Neural crest cell (in vitro differentiated cells): ENCODE measurements around the gene DEAF1. TPM values are rescaled to one million over a fixed set of nuclear protein-coding genes. Genes with fewer than 3 reads are reported as not detected.

Experiments
- DNase-seq: peaks from one replicate; pipeline ENCODE4 v3.0.0; 2021; ENCODE audit warnings: low read depth, mixed read lengths, low spot score
- H3K27ac Mint-ChIP-seq: one replicate; pipeline ENCODE4 v1.8.0; 2021; ENCODE audit warnings: mild to moderate bottlenecking, mixed read lengths; ENCODE audit not compliant: unreplicated experiment
- H3K27me3 Mint-ChIP-seq: 2 replicates; pipeline ENCODE4 v1.8.0; 2021; ENCODE audit warnings: low read depth, mild to moderate bottlenecking, mixed read lengths
- H3K36me3 Mint-ChIP-seq: 2 replicates; pipeline ENCODE4 v1.8.0; 2021; ENCODE audit warnings: low read depth, mild to moderate bottlenecking, mixed read lengths
- H3K4me1 Mint-ChIP-seq: 2 replicates; pipeline ENCODE4 v1.8.0; 2021; ENCODE audit warnings: mixed read lengths
- H3K4me3 Mint-ChIP-seq: one replicate; pipeline ENCODE4 v1.8.0; 2021; ENCODE audit warnings: mild to moderate bottlenecking, mixed read lengths
- H3K9me3 Mint-ChIP-seq: 2 replicates; pipeline ENCODE4 v1.8.0; 2021; ENCODE audit warnings: mixed read lengths
- CTCF ChIP-seq: fragments of 200-600 bp; sonication (generic); conservative IDR thresholded peaks from 2 replicates; pipeline ENCODE4 v1.5.0; 2021; ENCODE audit warnings: antibody characterized with exemption, mild to moderate bottlenecking
- total RNA-seq: library from RNA; stranded (reverse); gene quantifications from 2 replicates; pipeline ENCODE4 v1.2.1, GENCODE V29; 2021

The DEAF1 gene
- total RNA-seq, 1 donor from 2014 or later, result 60.9 TPM

GRCh38 chr11:723120-723883 lies 28.3 kb upstream of the DEAF1 start:
- DNase-seq, result no peak
- TF ChIP-seq CTCF, result peak; percentile 72
- peaks cover 70% of the 10 kb centered on the region for H3K27me3 Mint-ChIP-seq
- H3K4me1 Mint-ChIP-seq, result no peaks in the 10 kb centered on the region
- H3K4me3 Mint-ChIP-seq, result peak overlapping the region; percentile 54
- H3K36me3 Mint-ChIP-seq, result no peaks in the 10 kb centered on the region
- no peak overlapping the region for H3K27ac Mint-ChIP-seq
- H3K9me3 Mint-ChIP-seq, result no peaks in the 10 kb centered on the region

- H3K4me3 Mint-ChIP-seq, result no peak overlapping the region
- TF ChIP-seq CTCF, result no peak
- H3K27ac Mint-ChIP-seq, result no peak overlapping the region
- H3K27me3 Mint-ChIP-seq, result peaks cover 72% of the 10 kb centered on the region
- H3K4me1 Mint-ChIP-seq, result no peaks in the 10 kb centered on the region
- H3K9me3 Mint-ChIP-seq, result no peaks in the 10 kb centered on the region
- H3K36me3 Mint-ChIP-seq, result no peaks in the 10 kb centered on the region
- DNase-seq, result no peak
Measured at GRCh38 chr11:722346-722811, 27.4 kb upstream of the DEAF1 start.

- no peak for DNase-seq
- H3K4me1 Mint-ChIP-seq, result no peaks in the 10 kb centered on the region
- H3K4me3 Mint-ChIP-seq, result no peak overlapping the region
- H3K36me3 Mint-ChIP-seq, result no peaks in the 10 kb centered on the region
- TF ChIP-seq CTCF, result no peak
- H3K27ac Mint-ChIP-seq, result no peak overlapping the region
- H3K9me3 Mint-ChIP-seq, result no peaks in the 10 kb centered on the region
- peaks cover 69% of the 10 kb centered on the region for H3K27me3 Mint-ChIP-seq
Measured at GRCh38 chr11:721741-722345, 26.8 kb upstream of the DEAF1 start.

- Mint-ChIP-seq H3K4me1 (no peaks in the 10 kb centered on the region), H3K4me3 (no peak overlapping the region), H3K36me3 (no peaks in the 10 kb centered on the region), H3K9me3 (no peaks in the 10 kb centered on the region), H3K27ac (no peak overlapping the region), H3K27me3 (peaks cover 69% of the 10 kb centered on the region)
- DNase-seq, result no peak
- no peak for TF ChIP-seq CTCF
Measured at GRCh38 chr11:721247-721740, 26.3 kb upstream of the DEAF1 start.

- no peaks in the 10 kb centered on the region for H3K36me3 Mint-ChIP-seq
- no peak for TF ChIP-seq CTCF
- H3K9me3 Mint-ChIP-seq, result no peaks in the 10 kb centered on the region
- peaks cover 68% of the 10 kb centered on the region for H3K27me3 Mint-ChIP-seq
- no peaks in the 10 kb centered on the region for H3K4me1 Mint-ChIP-seq
- DNase-seq, result peak; percentile 44
- H3K27ac Mint-ChIP-seq, result no peak overlapping the region
- H3K4me3 Mint-ChIP-seq, result no peak overlapping the region
Measured at GRCh38 chr11:720642-721246, 25.7 kb upstream of the DEAF1 start.
